Renal cortex interstitium (tissue), 15 donors: Measurements from ENCODE around the gene OR6N1. TPM values are rescaled to one million over a fixed set of nuclear protein-coding genes. Genes with fewer than 3 reads are reported as not detected.

Experiments
- DNase-seq, 11 donors: peaks; one replicate each; pipeline ENCODE4 v3.0.0-alpha.2; 2013; ENCODE audit warnings: low read depth in 9 of 11, low spot score in 4 of 11; ENCODE audit errors: extremely low read depth in 1 of 11
- long read RNA-seq, 16 experiments: transcript quantifications; one replicate each; lab custom pipeline, GENCODE V29; 2026
- polyA plus RNA-seq, 3 donors: library from polyadenylated mRNA; unstranded; fragments of 120-200 nt; gene quantifications; one replicate each; pipeline ENCODE4 v1.2.1, GENCODE V29; 2013; ENCODE audit not compliant: insufficient read length in 3 of 3

Gene OR6N1, protein sequence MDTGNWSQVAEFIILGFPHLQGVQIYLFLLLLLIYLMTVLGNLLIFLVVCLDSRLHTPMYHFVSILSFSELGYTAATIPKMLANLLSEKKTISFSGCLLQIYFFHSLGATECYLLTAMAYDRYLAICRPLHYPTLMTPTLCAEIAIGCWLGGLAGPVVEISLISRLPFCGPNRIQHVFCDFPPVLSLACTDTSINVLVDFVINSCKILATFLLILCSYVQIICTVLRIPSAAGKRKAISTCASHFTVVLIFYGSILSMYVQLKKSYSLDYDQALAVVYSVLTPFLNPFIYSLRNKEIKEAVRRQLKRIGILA
- not detected for polyA plus RNA-seq
- long read RNA-seq, donor 1 = 0 reads
- long read RNA-seq, donor 2 = 0 reads
- long read RNA-seq, donor 3 = 0 reads
- long read RNA-seq, donor 4 = 0 reads
- long read RNA-seq, donor 5 = 0 reads
- long read RNA-seq, donor 6 = 0 reads
- long read RNA-seq, donor 7 = 0 reads
- long read RNA-seq, donor 8, partial matches to known transcripts = 0 of 1 reads
- long read RNA-seq, donor 8, other reads (novel, unspliced or antisense) = 0 of 1 reads
- long read RNA-seq, donor 9 = 0 reads
- long read RNA-seq, donor 10 = 0 reads
- long read RNA-seq, donor 11 = 0 reads
- long read RNA-seq, donor 12 = 0 reads
- long read RNA-seq, donor 13 = 0 reads
- long read RNA-seq, donor 14 = 0 reads
- long read RNA-seq, donor 15 = 0 reads
- long read RNA-seq, donor 16 = 0 reads

DNA sequence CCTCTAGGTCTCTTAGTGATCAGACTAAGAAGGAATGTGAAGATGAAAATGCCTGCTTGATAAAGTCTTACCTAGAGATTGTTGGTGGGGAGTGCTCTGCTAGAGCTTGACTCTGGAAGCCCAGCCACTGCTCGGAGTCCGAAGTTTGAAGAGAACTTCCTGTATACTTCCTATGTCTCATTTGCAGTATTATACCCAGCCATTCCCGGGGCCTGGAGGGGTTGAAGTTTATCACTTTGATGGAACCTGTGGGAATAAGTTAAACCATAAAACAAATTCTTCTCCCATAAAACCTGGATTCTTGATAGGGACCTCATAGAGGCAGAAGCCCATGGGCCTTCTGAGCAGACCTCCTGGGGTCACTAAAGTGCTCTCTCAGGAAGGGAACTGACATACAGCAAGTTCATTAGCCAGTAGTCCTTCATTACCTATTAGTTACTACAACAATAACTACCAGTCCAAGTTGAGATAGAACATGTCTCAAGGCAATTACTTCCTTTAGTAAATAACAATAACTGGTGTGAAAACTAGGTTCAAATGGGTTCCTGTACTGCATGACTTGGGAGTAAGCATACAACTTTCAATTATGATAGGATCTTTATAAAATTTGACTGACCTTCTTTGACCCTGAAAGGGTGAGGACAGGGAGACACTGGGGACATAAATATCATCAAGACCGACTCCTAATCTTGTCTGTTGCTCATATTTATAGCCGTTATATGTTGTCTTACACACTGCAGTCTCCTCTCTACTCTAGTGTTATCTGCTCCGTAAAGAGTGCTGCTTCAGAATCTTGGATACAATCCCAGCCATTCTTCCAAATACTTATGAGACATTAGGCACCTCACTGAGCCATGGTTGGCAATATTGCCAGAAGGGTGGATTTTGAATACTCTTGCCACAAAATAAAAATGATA, at the start of gene OR6N1:
TSS of gene OR6N1 (minus strand) at position 246 of the 917 bp plus-strand sequence. CDS start 5,513 bp downstream, outside the sequence.
- no peak for DNase-seq

DNA sequence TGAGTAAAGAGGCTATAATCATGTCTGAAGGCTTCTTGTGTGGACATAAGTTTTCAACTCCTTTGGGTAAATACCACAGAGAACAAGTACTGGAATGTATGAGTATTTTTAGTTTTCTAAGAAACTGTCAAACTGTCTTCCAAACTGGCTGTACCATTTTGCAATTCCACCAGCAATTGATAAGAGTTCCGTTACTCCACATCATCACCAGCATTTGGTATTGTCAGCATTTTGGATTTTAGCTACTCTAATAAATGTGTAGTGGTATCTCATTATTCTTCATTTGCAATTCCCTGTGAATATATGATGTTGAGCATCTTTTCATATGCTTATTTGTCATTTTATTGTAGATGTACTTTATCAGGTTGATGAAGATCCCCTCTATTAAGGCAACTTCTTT, 49.7 kb upstream of the OR6N1 start:
- no peak for DNase-seq

DNA sequence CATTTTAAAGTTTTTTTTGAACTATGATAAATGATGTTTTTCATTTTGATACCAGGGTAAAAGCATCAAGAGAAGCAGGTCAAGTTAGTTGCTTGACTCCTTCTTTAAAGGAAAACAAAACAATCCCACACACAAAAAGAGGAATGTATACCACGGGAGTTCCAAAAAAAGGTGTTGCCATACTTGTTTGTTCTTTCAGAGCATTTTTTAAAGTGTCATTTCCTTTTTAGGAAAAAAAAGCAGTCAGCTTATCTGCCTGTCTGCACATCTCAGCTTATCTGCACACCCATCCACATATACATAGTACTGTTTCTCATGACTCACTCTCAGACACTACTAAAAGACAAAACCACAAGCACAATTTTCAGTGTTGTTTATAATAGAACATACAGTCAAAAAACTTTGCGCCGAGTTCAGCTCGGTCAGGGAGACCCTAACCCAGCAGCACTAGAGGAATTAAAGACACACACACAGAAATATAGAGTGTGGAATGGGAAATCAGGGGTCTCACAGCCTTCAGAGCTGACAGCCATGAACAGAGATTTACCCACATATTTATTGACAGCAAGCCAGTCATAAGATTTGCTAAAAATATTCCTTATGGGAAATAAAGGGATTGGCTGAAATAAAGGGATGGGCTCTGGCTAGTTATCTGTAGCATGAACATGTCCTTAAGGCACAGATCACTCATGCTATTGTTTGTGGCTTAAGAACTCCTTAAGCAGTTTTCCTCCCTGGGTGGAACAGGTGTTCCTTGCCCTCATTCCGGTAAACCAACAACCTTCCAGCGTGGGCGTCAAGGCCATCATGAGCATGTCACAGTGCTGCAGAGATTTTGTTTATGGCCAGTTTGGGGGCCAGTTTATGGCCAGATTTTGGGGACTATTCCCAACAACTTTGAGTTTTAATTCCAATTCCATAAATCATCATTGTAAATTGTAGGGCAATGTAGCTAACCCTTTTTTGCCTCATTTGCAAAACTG, 47.8 kb upstream of the OR6N1 start:
- no peak for DNase-seq

DNA sequence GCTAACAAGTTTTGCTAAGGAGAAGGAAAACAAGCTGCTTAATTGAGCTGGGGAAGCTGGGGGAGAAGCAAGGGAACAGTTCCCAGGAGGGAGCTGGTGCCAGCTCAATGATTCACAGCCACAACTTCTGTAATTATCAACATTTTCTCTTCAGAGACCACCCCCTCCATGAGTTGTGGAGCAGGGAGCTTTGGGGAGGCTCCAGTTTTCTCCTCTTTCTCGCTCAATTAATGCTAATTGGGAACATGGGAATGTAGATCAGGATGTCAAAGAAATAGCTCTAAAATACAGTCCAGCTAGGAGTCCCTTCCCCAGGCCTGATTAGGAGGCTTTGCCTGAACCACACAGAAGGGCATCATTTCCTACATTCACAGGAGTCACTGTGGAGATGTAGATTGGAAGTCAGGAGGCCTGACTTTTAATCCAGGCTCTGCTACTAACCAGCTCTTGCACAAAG, 47.0 kb upstream of the OR6N1 start:
- DNase-seq = peak in 1 of 11 donors; percentile 7

DNA sequence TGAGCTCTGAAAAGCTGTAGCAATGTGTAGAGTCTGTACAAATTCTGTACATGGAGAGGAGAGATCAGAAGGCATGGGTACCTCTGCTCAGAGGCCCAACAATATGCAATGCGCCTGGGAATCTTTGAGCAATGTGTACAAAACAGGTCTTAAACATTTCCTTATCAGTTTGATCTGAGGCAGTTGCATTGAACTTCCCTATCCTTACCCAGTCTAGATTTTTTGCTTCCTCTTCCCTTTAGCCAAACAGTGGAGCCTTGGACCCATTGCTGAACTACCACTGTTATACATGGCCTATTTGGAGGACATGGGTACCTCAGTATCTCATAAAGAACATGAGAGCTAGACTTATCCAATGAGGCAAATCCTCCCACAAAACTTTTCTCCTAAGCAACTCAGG, 46.6 kb upstream of the OR6N1 start:
- no peak for DNase-seq

DNA sequence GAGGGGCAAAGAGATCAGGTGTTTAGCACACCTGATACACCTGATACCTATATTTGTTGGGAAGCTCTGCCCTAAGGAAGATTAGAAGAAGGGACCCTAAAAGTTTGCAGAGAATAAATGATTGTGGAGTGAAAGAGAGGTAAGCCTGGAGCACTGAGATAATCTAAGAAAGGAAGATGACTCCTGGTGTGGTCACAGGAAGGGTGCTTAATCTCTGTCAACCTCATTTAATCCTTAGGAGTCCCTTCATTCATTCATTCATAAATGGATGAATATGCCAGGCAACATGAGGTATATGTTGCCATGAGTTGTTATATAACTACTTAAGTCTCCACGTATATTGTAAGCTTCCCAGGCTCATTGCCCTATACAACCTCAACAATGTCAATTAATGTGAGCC, 43.0 kb upstream of the OR6N1 start:
- DNase-seq = no peak

DNA sequence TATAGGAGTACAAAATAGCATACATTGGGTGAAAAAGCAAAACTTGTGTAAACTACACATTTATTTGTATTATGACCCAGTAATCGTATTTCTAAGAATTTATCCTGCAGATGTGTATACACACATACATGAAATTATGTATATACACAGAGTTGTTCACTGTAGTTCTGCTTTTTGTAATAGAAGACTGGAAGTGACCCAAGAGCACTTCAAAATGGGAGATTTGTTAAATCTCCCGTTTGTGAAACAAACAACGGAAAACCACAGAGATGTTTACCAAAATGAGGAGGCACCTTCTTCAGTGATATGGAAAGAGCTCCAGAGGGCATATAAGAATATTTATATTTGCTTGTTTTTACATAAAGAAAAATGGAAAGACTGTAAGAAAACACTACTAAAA, 41.2 kb upstream of the OR6N1 start:
- DNase-seq = no peak

DNA sequence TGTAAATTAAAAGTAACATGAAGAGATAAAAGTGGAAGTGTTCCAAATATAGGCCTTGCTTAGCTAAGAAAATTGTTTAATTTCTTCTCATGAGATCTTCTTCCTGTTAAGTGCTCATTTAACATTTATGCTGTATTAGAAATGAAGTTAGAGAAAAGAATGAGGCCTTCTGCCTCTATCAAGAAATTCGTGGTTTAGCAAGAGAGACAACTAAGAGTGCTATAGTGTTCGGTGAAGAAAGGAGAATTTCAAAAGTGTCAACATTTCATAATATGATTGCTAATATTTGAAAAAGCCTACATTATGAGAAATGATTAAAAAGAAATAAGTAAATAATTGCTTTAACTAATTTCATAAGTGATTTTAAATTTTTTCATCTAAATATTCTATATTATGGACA, 40.3 kb upstream of the OR6N1 start:
- no peak for DNase-seq

DNA sequence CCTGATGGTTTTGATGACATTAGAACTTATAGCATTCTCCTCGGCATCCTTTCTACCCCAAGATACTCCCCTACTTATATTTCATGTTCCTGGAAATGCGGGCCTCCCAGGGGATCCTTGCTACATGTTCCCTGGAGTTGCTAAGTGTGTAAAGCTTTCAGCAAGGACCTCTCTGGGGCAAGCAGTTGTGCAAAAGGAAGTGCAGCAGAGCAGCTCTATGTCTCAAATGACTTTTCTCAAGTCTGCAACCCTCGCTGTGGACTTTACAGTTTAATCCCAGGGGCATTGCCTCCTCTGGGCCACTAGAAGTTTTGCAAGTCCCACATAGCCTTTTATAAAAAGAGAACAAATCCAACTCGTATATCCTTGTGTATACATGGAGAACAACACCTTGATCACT, 38.3 kb upstream of the OR6N1 start:
- DNase-seq = no peak

DNA sequence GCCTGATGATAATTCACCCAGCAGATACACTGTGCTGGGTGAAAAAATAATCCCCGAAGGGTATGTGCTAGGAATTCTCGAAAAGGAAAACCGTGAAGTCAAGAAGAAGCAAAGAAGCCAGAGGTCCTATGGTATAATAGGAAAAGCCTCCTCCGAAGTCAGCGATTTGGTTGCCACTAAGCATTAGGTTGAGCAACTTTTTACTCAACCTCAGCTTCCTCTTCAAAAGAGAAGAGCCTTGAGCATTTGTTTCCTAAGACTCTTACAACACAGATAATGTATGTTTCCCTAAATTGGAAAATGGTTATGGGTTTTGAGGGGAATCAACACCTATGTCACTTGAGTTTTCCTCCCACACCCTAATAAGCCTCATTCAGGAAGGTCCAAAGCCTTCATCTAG, 37.9 kb upstream of the OR6N1 start:
- DNase-seq = no peak

DNA sequence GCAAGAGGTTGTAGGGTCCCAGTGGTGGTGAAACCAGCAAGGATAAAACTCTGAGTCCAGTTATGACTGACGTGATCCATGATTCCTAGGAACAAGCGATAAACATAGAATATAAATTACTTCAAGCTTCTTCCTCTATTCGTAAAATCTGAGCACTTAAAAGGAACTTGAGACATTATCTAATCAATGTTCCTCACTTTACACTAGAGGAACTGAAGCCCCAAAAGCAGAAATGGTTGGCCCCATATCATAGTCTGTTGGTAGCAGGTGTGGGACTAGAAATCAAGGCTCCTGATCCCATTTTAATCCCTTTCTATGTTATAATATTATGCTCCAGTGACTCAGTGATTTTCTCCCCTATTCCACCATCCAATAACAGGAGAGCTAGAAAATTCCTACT, 37.3 kb upstream of the OR6N1 start:
- no peak for DNase-seq

DNA sequence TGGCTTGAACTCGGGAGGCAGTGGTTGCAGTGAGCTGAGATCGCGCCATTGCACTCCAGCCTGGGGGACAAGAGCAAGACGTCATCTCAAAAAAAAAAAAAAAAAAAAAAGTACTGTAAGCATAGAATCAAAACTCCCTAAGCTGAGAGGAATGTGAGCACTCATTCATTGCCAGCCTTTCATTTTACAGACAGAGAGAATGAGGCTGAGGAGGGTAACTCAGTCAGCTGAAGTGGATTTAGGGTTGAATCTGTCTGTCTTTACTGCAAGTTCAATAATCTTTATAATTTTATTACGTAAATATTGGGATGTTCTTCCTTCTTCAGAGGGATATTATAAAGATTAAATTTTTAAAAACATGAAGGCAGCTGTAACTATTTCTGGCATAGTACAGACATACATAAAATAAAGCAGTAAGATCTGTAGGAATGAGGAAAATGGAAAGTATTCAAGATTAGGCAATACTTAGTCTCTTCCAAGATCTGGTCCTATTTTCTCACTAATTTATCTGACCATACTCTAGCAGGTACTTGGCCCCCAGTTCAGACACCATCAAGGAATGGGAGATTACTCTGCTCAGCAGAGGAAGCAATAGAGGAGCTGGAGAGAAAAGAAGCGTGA, 35.0 kb upstream of the OR6N1 start:
- no peak for DNase-seq

DNA sequence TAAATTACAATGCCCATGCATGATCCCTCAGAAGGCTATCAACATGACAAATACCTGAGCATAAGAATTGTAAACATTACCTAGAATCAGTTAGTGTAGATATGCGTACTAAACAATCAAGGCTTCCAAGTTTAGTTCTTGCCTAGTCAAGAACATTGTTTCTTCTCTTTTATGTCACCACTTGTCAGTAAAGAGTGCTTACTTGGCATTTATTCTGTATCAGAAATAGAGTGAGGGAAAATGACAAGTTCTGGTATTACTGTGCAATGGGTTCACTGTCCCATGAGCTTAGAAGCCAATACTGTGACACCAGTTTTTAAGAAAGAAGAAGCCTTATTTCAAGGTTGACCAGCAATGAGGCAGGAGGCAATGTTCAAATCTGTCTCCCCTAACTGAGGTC, 31.7 kb upstream of the OR6N1 start:
- DNase-seq = no peak

DNA sequence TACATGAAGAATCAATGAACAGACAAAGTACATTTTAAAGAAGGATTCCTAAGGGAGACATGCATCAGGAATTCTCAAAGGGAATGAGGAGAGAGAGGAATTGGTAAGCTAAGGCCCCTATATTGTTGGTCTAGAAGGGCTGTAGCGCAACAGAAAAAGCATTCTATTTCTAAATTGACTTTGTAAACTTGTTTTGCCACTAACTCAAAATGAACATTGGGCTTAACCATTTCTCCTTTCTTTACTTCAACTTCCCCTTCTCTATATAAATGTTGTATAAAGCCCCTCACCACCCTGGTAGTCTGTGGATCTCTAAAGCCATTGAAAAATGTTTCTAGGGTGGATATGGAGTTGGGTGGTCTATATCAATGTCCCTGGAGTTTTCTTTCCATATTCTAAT, 29.4 kb upstream of the OR6N1 start:
- DNase-seq = no peak

DNA sequence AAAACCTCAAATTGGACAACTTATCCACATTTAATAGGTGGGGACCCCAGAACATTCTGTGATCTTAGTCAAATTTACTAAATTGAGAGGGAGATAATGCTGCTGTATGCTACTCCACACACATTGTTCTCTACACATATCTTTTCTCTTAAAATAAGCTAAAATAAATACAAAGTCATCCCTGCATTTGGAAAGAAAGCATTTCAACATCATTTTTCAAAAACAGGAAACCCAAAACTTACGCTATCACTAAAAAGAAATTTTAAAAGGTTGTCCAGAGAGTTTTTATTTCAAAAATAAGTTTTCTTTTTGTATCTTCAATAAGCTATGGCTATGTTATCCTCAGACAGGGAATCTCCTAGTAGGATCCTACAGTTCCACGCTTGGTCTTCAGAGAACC, 28.5 kb upstream of the OR6N1 start:
- no peak for DNase-seq

DNA sequence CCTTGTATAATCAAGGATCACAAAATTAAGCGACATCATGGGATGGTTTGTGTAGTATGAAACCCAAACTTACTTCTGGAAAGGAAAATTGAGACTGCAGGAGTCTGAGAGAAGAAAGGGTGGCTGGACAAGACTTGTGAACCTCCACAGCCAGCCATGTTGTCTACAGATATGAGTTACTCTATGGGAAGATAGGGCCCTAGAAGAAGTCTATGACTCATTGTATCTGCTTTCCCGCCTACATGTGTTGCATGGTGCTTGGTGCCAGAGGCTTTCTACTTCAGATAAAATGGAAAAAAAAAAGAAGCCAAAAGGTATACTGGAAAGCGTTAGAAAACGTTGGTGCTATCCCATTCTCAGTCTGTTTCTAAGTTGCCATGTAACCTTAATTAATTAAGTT, 27.7 kb upstream of the OR6N1 start:
- no peak for DNase-seq

DNA sequence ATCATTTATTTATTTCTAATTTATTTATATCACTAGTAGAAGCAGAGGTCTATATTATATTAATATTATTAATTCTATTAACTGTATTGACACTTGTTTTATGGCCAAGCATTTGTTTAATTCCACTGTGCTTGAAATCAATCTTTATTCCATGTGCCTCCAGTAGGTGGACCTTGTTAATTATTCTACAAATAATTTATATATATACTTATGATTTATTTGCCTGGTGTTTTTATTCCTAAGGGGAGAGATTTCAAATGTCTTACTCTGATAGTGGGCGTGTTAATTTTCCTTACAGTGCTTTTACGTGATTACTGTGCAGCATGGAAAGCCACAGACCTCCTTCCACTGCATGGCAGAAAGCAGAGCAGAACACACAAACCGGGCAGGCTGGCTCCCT, 26.5 kb upstream of the OR6N1 start:
- DNase-seq = no peak

DNA sequence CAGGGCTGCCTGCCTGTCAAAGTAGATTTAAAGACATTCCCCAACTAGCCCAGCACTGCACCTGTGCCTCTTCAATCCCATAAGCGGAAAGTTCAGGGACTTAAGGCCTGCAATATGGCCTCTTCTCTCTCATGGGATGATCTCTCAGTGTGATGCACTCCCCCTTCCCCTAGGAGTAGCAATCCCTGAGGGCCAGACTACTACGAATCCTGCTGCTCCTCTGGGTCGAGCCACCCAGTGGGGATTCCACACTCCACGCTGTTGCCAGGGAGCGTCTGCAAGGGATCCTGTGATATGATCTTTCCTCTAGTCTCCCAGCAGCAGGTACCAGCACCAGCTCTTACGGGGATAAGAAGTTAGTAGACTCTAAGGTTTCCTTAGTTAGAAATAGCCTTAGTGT, 22.3 kb upstream of the OR6N1 start:
- no peak for DNase-seq
